ENCODE results near the gene SDHAF3. TPM values are rescaled to one million over a fixed set of nuclear protein-coding genes. Genes with fewer than 3 reads are reported as not detected.

SDHAF3 gene
- total RNA-seq, 1 donor from 2014 or later, result not detected

- Histone ChIP-seq H3K4me3 (no peak overlapping the region), H3K9me3 (no peaks in the 10 kb centered on the region), H3K4me1 (no peaks in the 10 kb centered on the region), H3K36me3 (no peaks in the 10 kb centered on the region), H3K27ac (no peak overlapping the region), H3K27me3 (no peaks in the 10 kb centered on the region)
- DNase-seq (ENCODE audit: low spot score in 2 of 2), result no peak
- TF ChIP-seq, protein P1, sequence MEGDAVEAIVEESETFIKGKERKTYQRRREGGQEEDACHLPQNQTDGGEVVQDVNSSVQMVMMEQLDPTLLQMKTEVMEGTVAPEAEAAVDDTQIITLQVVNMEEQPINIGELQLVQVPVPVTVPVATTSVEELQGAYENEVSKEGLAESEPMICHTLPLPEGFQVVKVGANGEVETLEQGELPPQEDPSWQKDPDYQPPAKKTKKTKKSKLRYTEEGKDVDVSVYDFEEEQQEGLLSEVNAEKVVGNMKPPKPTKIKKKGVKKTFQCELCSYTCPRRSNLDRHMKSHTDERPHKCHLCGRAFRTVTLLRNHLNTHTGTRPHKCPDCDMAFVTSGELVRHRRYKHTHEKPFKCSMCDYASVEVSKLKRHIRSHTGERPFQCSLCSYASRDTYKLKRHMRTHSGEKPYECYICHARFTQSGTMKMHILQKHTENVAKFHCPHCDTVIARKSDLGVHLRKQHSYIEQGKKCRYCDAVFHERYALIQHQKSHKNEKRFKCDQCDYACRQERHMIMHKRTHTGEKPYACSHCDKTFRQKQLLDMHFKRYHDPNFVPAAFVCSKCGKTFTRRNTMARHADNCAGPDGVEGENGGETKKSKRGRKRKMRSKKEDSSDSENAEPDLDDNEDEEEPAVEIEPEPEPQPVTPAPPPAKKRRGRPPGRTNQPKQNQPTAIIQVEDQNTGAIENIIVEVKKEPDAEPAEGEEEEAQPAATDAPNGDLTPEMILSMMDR (IDR thresholded peaks at IDR 0.05), result no peak
- intact Hi-C loops (cut with DNase I), result no loop called here
Measured at GRCh38 chr7:97081521-97082300, 35.8 kb upstream of the SDHAF3 start.

GRCh38 chr7:97088364-97088763 is 29.1 kb upstream of the SDHAF3 start:
- no peak for DNase-seq (ENCODE audit: low spot score in 2 of 2)
- intact Hi-C loops (cut with DNase I), result loop anchor here (5.0 kb wide), 1 partner anchor 494 kb away; no protein-coding TSS in a partner anchor
- TF ChIP-seq, protein P1 (IDR thresholded peaks at IDR 0.05), result no peak
- Histone ChIP-seq H3K27ac (no peak overlapping the region), H3K9me3 (no peaks in the 10 kb centered on the region), H3K36me3 (no peaks in the 10 kb centered on the region), H3K4me3 (no peak overlapping the region), H3K4me1 (no peaks in the 10 kb centered on the region), H3K27me3 (no peaks in the 10 kb centered on the region)

DNA sequence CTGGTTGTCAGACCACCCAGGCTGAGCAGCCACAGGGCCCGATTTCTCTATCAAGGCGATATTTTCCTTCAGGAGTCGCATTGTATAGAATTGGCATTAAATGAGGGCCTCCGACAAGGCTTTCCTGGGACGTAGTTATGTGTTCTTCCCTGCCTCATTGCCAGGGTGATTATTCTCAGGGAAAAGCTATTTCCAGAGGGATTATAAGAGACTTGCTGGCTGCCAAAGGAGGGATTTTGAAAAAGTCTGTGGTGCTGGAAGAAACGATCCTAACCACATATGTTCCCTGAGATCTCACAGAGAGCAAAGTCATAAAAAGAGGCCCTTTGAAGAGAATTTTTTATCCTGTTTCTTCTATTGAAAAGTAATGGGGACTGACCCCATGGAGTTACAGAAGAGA is 27.7 kb upstream of the SDHAF3 start:
- Histone ChIP-seq H3K36me3 (no peaks in the 10 kb centered on the region), H3K4me3 (no peak overlapping the region), H3K27ac (no peak overlapping the region), H3K4me1 (no peaks in the 10 kb centered on the region), H3K9me3 (no peaks in the 10 kb centered on the region), H3K27me3 (no peaks in the 10 kb centered on the region)
- intact Hi-C loops (cut with DNase I), result loop anchor here (5.0 kb wide), 1 partner anchor 493 kb away; no protein-coding TSS in a partner anchor
- TF ChIP-seq, protein P1 (IDR thresholded peaks at IDR 0.05), result no peak
- DNase-seq (ENCODE audit: low spot score in 2 of 2), result no peak

DNA sequence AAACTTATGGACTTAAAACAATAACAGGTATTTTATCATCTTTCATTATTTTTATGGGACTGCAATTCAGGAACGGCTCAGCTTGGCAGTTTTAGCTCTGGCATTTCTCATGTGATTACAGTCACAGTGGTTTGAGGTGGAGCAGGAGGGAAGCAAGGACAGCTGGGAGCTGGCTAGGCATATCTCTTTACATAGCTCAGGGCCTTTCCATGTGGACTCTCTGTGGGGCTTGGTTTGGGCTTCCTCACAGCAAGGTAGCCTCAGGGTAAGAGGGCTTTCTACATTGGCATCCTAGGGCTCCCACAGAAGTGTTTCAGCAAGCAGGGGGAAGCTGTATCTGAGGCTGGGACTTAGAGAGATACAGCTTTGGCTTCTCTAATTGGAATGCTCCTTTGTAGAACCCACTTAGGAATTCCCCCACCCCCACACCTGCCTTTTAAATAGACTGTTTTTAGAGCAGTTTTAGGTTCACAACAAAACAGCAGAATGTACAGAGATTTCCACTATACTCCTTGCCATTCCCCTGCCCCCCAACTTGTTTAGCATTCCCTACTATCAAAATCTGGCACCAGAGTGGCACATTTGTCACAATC is 26.6 kb upstream of the SDHAF3 start:
- Histone ChIP-seq H3K27ac (no peak overlapping the region), H3K9me3 (no peaks in the 10 kb centered on the region), H3K4me1 (no peaks in the 10 kb centered on the region), H3K4me3 (no peak overlapping the region), H3K36me3 (no peaks in the 10 kb centered on the region), H3K27me3 (no peaks in the 10 kb centered on the region)
- no peak for DNase-seq (ENCODE audit: low spot score in 2 of 2)
- intact Hi-C loops (cut with DNase I), result no loop called here
- TF ChIP-seq, protein P1 (IDR thresholded peaks at IDR 0.05), result no peak

- TF ChIP-seq, protein P1 (IDR thresholded peaks at IDR 0.05), result no peak
- Histone ChIP-seq H3K9me3 (no peaks in the 10 kb centered on the region), H3K36me3 (no peaks in the 10 kb centered on the region), H3K27me3 (no peaks in the 10 kb centered on the region), H3K4me3 (no peak overlapping the region), H3K27ac (no peak overlapping the region), H3K4me1 (no peaks in the 10 kb centered on the region)
- intact Hi-C loops (cut with DNase I), result no loop called here
- DNase-seq (ENCODE audit: low spot score in 2 of 2), result no peak
Measured at GRCh38 chr7:97094284-97094930, 23.1 kb upstream of the SDHAF3 start.
